Keratinocyte (primary cell): ENCODE measurements around the gene PKP4.

ENCODE experiments used
- EZH2 ChIP-seq: IDR thresholded peaks from one replicate; pipeline ENCODE4 v1.6.1; 2012; ENCODE audit warnings: inconsistent platforms, mild to moderate bottlenecking, low read length, moderate library complexity
- TF ChIP-seq, protein P1 (sequence below), 3 experiments: IDR thresholded peaks in 1 of 3; conservative IDR thresholded peaks in 1 of 3; optimal IDR thresholded peaks in 1 of 3; 2 replicates in 2 of 3; 3 replicates in 1 of 3; pipeline versions ENCODE3 to v1.5.1; 2011; ENCODE audit warnings: low read length in 3 of 3, mild to moderate bottlenecking in 3 of 3, moderate library complexity in 2 of 3, control low read depth in 1 of 3, inconsistent platforms in 1 of 3; ENCODE audit not compliant: insufficient read depth in 2 of 3; ENCODE audit errors: extremely low read depth in 1 of 3

DNA sequence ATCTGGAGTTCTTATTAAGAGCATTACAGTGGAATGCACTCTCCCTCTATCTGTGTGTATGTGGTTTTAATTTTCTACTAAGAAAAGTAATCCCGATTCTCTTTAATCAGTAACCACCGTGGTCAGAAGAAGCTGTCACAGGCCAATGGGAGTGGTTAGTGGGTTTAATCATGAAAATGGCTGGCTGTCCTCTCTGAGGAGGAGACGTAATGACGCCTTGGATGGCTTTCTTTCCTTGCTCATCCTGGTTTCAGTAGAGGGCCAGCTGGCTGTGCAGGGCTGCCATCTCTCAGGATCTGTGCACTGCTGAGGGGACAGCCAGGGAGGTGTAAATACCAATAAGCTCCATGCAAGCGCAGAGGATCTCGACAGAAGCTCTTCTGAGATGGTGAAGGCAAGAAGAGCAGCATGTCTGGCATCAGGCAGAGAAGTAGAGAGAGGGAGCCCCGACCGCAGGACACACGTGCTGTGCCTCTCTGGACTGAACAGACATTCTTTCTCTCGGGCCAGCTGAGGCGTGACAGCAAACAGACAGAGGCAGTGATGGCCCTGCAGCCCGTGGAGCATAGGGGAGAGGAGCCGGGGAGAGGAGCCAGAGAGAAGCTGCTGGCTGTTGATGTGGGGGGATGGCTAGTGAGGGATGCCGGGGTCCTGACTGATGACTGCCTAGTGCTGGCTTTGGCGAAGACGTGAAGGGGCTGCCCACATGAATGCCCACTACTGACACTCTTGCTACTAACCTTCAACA lies 273.3 kb downstream of the PKP4 start:
- TF ChIP-seq, protein P1, sequence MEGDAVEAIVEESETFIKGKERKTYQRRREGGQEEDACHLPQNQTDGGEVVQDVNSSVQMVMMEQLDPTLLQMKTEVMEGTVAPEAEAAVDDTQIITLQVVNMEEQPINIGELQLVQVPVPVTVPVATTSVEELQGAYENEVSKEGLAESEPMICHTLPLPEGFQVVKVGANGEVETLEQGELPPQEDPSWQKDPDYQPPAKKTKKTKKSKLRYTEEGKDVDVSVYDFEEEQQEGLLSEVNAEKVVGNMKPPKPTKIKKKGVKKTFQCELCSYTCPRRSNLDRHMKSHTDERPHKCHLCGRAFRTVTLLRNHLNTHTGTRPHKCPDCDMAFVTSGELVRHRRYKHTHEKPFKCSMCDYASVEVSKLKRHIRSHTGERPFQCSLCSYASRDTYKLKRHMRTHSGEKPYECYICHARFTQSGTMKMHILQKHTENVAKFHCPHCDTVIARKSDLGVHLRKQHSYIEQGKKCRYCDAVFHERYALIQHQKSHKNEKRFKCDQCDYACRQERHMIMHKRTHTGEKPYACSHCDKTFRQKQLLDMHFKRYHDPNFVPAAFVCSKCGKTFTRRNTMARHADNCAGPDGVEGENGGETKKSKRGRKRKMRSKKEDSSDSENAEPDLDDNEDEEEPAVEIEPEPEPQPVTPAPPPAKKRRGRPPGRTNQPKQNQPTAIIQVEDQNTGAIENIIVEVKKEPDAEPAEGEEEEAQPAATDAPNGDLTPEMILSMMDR (optimal IDR thresholded peaks at IDR 0.05 in 1 of 3, IDR thresholded peaks at IDR 0.05 in 1 of 3, conservative IDR thresholded peaks at IDR 0.05 in 1 of 3; ENCODE audit: extremely low read depth in 1 of 3, insufficient read depth in 2 of 3, low read length in 3 of 3) = no peak
- TF ChIP-seq EZH2 = no peak
